Measurements from ENCODE around the gene CYP46A1.
"Not testable (repeated sequence)": the region's sequence is repeated elsewhere in the genome, so short reads cannot be mapped to it uniquely, and the experiment has no call there.

The CYP46A1 gene

DNA sequence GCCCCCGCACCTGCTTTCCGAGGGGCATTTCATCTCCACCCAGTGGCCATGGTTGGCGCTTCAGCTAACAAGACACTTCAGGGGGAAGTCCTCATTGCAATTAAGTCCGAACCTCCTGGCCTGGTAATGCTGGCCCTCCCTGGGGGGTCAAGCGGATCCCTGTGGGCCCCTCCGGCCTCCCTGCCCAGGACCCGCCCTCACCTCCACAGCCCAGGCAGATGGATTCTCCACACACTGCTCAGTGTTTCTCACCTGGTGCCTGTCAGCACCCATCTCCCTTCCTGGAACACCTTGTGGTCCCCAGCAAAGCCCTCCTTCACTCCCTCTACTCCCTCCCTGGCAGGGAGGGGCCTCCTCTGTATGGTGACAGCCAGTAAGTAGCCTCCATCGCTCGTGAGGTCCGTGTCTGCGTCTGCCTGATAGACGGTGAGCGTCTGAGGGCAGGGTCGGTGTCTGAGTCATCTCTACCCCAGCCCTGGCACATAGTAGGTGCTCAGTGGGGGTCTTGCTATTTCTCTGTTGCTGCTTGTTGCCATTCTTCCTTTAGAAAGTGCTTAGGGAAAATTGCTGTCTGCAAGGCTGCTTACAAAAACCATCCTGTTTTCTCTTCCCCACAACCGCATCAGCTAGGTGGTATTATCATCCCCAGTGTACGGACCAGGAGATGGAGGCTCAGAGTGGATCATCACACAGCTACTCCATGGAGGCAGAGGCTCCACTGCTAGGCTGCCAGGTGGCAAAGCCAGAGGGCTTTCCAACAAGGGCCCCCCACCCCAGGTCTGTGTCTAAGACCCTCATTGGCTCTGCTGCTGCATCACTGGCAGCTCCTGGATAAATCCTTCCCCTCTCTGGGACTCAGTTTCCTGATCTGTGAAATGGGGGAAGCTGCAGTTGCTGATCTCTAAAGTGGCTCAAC, 69.4 kb downstream of the CYP46A1 start:
- in situ Hi-C loops (cut with HindIII; ENCODE audit: low sequenced_read_pairs), result no loop called here

DNA sequence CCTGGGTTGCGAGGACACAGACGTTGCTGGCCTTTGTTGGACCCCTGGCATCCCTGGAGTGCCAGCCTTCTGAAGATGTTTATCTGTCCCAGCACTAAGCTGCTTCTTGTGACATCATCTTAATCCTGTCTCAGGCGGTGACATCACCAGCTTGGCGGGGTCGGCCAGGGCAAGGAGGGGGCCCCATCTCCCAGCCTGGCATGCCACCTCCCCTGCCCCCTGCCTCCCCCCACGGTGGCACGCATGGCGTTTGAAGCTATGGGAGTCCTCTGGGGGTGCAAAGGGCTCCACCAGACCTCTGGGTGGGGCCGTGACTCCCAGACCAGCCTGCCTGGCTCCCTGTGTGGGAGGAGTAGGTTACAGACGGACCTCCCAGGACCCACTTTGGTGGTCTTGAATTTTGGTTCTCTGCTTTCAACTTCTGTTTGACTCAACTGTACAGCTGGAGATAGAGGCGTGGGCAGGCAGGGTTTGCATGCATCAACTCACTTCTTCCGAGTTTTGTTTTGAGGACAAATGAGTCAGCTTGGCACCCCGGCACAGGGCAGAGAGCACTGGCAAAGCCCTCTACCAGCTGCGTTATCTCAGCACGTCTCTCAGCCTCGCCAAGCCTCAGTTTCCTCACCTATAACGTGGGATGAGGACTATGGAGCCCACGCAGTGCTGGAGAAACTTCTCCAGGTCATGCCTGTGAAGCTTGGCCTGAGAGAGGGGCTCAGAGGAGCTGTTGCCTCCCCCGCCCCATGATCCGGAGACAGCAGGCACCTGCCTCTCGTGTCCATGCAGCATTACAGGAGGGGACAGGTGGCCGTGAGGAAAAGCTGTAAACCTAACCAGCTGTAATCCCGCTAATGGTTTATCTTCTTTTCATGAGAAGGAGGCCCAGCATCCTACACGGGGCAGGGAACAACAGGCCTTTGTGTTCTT, 70.3 kb downstream of the CYP46A1 start:
- in situ Hi-C loops (cut with HindIII; ENCODE audit: low sequenced_read_pairs), result no loop called here

DNA sequence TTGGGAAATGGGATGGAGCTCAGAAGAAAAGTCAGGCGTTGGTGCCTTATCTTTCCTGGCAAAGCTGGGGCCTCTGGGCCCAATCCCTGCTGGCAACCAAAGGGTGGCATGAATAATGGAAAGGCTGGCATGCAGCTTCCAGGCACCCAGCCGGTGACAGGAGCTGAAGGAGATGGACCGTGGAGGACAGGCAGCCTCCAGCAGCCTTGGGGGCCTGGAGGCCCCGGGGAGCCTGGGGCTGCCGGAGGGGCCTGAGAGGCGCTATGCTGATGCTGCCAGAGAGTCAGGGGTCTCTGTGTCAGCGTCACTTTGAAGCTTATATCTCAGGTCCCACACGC, 70.9 kb downstream of the CYP46A1 start:
- in situ Hi-C loops (cut with HindIII; ENCODE audit: low sequenced_read_pairs), result no loop called here

DNA sequence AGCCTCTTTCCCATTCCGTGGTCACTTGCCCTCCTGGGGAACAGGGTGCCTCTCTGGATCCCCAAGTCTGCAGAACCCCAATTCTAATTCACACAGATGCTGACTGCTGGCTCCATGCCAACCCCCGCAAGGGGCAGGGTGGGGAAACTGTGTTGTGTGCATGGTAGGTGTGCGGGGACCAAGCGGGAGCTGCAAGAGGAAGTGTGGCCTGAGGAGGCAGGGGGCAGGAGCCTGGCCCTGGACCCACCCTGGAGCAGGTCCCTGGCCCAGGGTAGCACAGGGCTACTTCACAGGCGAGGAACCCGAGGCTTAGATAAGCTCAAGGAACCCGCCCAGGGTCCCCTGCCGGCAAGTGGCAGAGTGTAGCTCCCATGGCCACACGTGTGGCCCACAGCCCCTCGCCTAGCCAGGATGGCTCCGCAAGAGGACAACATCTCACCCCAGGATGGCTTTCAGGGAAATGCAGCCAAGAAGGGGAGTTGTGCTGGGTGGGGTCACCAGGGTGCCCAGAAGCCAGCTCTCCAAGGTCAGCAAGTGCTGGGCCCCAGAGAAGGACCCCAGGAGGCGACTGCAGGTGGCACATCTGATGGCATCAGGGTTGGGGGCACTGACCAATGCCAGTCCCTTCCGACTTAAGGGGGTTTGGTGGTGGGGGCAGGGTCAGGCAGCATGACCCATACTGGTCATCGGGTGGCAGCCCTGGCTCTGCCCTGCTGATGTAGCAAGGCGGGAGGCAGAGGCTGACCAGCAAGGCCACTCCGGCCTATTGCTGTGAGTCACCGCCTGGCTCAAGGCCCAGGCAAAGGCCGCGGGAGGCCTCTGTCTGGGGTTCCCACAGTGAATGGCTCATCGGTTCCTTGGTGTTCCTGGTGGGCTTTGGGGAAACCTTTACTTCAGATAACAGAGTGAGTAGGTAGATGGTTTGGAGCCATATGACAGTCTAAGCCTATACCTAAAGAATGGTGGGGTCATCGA, 71.8 kb downstream of the CYP46A1 start:
- in situ Hi-C loops (cut with HindIII; ENCODE audit: low sequenced_read_pairs), result no loop called here

DNA sequence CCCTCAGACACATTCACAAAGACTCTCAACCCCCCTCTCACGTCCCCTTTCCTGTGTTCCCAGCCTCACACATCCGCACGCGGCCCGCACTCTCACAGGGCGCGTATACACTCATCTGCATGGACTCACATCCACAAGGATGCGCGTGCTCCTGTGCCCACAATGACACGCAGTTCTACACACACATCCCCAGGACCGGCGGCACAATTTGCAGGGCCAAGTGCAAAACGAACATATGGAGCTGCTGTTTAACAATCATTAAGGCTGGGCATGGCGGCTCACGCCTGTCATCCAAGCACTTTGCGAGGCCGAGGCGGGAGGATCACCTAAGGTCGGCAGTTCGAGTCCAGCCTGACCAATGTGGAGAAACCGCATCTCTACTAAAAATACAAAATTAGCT, 72.7 kb downstream of the CYP46A1 start:
- in situ Hi-C loops (cut with HindIII; ENCODE audit: low sequenced_read_pairs), result no loop called here

DNA sequence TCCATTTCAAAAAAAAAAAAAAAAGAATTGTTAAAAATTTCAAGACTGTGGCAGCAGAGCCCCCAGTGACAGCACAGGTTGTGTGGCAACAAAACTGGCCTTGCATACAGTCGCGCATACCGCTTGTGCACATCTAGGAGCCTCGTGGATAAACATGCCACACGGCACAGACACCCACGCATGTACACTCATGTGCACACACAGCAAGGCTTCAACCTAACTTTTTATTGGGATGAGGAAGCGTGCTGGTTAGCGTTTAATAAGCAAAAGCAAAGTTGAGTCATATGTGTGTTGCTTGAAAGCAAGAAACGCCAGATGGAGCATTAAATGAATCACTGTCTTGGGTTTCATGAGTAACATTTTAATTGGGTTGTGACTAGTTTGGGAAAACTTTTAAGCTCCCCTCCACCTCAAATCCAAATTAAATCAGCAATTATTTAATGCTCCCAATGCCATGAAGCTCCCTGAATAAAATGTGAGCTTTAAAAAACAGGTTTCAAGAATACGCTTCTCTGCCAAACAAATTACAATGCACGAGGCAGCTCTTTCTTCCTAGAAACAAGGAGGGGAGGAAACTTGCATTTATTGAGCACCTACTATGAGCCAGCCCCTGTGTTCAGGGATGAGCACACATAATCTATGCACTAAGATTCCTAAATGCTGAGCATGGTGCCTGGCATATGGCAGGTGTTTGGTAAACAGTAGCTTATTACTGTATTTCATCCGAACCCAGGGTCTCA, 73.4 kb downstream of the CYP46A1 start:
- in situ Hi-C loops (cut with HindIII; ENCODE audit: low sequenced_read_pairs), result no loop called here

DNA sequence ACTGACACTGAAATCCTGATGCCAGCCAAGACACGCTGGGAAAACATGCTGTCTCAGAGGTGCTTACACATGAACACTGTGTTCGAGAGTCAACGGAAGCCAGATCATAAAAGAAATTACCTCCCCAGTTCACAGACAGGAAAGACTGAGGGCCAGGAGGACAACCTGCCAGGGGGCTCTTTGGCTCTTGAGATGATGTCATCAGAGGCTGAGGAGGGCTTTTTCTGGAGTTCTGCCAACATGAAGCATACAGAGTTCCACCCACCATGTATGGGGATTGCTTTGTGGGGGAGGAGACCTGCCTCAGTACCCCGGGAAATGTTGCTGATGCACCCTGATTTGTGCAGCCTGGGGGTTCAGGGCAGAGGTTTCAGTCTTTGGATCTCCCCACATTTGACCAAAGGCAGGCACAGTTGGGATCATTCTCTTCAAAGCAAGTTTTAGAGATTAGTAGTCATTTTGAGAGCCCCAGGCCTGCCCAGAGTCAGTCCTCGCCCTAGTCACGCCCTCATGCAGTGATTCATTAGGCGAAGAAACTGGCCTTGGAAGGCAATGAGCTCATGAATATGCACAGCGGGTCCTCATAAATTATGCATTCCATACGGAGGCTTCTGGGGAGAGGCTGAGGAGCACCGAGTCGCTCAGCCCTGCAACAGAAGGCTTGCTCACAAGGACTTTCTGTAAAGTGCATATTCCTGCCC, 74.2 kb downstream of the CYP46A1 start:
- in situ Hi-C loops (cut with HindIII; ENCODE audit: low sequenced_read_pairs), result no loop called here

DNA sequence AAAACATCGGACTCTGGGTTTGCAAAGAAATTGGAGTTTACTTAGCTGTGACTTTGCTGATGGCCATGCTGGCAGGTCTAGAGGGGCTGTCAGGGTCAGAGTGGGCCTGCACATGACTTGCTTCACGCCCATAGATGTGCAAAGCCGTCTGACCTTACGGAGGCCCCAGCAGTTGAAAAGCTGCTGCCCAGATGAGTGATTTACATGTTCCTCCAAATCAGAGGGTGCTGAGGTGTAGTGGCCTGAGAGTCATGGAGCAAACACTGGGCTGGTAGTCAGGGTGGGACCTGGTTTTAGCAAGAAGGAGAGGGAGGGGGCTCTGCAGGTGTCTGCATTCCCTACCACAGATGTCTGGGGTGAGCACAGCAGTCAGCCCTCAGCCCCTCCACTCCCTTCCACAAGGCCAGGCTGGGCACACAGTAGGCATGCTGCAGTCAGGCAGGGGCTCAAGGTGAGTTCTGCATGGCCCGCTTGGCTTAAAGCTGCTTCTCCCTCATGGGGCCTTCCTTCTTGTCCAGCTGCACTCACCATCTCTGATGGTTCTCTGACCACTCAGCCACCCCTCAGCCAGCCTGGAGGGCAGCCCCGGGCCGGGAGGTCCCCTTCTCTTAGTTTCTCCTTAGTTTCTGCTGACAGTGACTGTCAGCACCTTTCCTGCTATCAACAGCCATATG, 74.9 kb downstream of the CYP46A1 start:
- in situ Hi-C loops (cut with HindIII; ENCODE audit: low sequenced_read_pairs), result no loop called here

DNA sequence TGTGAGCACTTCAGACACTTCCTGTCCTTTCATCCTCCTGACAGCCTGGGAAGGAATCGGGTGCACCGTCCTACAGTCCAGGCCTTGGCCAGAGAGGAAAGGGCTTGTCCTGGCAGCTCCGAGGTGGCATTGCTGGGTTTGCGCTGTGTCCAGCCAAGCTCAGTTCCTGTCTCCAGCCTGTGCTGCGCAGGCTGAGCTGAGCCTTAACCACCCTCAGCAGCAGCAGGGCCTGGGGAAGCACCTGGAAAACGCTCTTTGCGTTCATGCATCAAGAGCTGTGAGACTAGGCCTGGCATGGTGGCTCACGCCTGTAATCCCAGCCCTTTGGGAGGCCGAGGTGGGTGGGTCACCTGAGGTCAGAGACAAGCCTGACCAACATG, 75.4 kb downstream of the CYP46A1 start:
- in situ Hi-C loops (cut with HindIII; ENCODE audit: low sequenced_read_pairs), result no loop called here

DNA sequence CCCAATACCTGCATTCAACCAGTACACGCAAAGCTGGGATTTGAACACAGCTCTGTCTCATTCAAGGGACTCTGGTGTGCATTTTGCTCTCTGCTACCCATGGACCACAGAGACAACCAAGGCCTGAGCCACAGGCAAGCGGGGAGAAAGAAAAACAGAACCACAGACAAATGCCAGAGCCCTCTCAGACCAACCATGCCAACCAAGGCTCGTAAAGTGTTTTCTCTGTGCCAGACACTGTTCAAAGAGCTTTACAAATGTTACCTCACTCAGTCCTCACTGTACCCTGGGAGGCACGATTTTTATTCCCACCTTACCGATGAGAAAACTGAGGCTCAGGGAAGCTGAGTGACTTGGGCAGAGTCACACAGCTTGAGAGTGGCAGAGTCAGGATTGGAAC, 76.7 kb downstream of the CYP46A1 start:
- in situ Hi-C loops (cut with HindIII; ENCODE audit: low sequenced_read_pairs), result no loop called here

DNA sequence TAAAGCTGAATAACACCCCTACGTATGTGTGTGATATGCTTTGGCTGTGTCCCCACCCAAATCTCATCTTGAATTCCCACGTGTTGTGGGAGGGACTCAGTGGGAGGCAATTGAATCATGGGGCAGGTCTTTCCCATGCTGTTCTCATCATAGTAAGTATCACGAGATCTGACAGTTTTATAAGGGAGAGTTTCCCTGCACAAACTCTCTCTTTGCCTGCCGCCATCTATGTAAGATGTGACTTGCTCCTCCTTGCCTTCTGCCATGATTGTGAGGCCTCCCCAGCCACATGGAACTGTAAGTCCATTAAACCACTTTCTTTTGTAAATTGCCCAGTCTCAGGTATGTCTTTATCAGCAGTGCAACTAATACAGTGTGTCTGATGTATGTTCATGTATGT, 78.8 kb downstream of the CYP46A1 start:
- in situ Hi-C loops (cut with HindIII; ENCODE audit: low sequenced_read_pairs), result not testable (repeated sequence)

DNA sequence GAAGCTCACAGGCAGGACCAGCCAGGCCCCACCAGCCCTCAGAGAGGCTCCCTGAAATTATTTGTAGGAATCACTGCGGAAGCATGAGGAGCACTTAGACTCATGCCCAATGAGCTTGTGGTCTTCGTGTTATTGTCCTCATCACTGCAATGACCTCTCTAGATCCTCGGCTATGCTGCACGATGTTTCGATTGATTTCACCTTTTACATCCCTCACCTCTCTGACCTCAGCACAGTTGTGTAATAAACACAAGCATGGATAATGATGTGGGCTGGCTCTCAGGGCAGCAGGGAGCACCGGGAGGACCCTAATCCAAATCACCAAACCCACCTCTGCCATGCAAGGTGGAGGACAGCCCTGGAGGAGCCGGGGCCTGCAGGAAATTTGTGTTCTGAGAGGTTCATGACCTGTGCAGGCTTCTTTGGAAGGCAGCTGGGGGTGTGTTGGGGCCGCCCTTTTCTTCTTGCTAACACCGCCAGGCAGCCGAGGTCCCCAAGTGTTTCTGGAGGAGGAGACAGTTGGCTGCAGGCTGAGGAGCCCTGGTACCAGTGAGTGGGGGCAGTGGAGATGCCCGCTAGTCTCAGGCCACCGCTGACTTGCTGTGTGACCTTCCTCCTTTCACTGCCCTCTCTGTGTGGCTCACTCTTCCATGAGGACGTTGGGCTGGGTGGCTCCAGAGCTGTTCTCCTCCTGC, 79.6 kb downstream of the CYP46A1 start:
- in situ Hi-C loops (cut with HindIII; ENCODE audit: low sequenced_read_pairs), result no loop called here

DNA sequence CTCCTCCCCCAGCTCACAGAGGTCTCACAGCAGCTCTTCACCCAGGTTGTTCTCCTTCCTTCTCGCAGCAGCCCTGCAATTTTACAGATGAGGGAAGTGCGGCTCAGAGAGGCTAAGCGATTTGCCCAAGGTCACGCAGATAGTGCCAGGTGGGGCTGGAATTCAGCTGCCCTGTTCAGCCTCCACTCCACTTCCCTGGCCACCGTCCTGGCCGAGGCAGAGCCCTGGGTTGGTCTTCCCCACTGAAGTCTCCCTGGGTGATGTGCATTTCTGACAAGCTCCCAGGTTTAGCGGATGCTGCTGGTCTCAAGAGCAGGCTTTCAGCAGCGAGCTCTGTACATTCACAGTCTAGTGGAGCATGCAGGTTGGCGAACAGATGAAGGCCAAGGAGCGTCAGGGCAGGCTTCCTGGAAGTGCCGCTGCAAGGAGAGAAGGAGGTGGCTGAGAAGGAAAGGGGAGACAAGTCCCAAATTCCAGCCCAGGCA, 80.2 kb downstream of the CYP46A1 start:
- in situ Hi-C loops (cut with HindIII; ENCODE audit: low sequenced_read_pairs), result no loop called here

DNA sequence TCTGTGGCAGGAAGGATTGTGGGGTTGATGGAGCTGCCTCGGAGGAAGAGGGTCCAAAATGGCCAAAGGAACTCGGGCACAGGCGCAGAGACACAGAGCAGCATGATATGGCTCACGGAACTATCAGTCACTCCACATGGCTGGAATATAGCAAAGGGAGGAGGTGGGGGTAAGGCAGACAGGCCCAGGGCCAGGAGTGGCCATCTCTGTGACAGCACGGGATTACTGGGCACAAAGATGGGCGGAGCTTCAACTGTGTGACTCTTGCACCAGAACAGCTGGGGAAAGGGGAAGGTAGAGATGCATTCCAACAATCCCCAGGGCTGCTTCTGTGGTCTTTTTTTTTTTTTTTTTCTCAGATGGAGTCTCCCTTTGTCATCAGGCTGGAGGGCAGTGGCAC, 84.3 kb downstream of the CYP46A1 start:
- in situ Hi-C loops (cut with HindIII; ENCODE audit: low sequenced_read_pairs), result no loop called here

DNA sequence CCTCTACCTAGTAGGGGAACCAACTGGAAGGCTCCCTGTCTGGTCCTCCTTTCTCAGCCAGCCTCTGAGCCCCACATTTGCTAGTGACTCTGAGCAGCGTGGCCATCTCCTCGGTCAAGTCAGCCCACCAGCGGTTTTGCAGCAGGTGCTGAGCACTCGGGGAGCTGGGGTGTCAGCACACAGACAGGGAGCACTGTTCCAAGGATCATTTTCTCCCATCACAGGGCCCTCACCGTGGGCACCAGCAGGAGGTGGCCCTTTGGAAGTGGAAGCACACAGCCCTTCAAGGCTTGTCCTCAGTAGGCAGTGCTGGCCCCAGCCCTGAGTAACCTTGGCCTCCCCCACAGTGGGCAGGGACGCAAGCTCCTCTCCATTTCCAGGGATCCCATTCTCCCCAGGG, 85.0 kb downstream of the CYP46A1 start:
- in situ Hi-C loops (cut with HindIII; ENCODE audit: low sequenced_read_pairs), result no loop called here

DNA sequence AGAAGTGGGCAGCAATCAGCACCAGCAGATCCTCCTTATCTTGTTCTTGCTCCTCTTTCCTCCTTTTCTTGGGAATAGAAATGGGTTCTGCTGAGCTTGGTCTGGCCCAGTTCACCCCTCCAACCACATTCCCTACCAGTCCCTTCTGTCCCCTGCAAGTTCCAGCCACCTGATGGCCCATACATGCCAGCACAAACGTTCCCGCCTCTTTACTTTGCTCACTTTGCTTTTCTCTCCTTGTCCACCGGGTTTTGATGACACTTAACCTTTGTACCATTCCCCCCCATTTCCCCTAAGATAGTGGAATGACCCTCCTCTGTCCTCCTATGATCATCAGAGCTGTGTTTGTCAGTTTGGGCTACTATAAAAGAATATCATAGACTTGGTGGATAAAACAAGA, 85.7 kb downstream of the CYP46A1 start:
- in situ Hi-C loops (cut with HindIII; ENCODE audit: low sequenced_read_pairs), result no loop called here

DNA sequence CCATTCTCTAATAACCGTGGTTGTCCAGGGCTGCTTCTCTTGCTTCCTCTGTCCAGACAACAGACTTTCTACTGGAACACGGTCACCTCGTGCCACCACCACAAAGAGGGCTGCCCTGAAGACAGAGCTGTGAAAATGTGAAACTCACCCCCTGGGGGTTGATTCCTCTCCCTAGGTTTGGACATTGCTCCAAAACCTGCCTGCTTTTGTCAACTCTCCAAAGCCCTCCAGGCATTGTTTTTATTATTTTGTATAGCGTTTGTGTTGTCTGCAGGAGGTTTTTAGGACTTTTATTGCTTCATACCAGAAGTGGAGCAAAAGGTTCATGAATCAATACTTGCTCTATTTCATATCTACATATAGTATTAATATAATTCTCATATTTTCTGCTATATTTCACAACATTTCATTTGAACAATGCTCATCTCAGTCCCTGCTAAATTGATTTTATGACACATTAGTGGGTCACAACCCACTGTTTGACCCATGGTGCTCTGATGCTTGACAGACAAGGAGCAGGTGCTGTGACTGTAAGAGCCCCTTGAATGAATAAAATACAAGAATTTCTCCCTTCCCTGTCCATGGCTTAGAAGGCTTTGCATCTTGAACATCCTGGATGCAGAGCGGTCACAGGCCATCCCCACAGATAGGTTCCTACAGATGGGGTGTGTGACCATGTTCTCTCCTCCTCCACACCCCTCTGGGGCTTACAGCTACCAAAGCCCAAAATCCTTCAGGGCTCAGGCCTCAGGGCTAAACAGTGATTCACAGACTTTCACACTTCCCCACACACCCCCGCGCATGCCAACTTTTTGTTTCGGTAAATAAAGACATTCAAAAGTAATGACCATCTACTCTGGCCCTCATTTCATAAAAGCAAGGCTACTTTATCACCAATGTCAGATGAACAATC, 88.5 kb downstream of the CYP46A1 start:
- in situ Hi-C loops (cut with HindIII; ENCODE audit: low sequenced_read_pairs), result no loop called here

Data from endothelial cell of hepatic sinusoid (primary cell).